Esophagus muscularis mucosa (tissue), 4 donors: ENCODE data around the gene TBC1D17. TPM values are rescaled to one million over a fixed set of nuclear protein-coding genes. Genes with fewer than 3 reads are reported as not detected.
"Not testable (repeated sequence)": the region's sequence is repeated elsewhere in the genome, so short reads cannot be mapped to it uniquely, and the experiment has no call there.

ENCODE experiments used
- DNase-seq: peaks from one replicate; pipeline ENCODE4 v3.0.0-alpha.2; 2017; ENCODE audit errors: extremely low spot score
- H3K27ac ChIP-seq, 4 donors: fragments of 200-600 bp; sonication (generic); replicated peaks in 1 of 4; 1 replicate in 3 of 4; 2 replicates in 1 of 4; pipeline ENCODE4 v1.5.1; 2016 to 2019; ENCODE audit warnings: mild to moderate bottlenecking in 1 of 4
- H3K27me3 ChIP-seq, 4 donors: fragments of 200-600 bp; sonication (generic); one replicate each; pipeline versions ENCODE4 v1.5.1 to v1.6.0; 2016 to 2019
- H3K36me3 ChIP-seq, 4 donors: fragments of 200-600 bp; sonication (generic); one replicate each; pipeline ENCODE4 v1.5.1; 2016 to 2019
- H3K4me1 ChIP-seq, 4 donors: fragments of 200-600 bp; sonication (generic); one replicate each; pipeline ENCODE4 v1.5.1; 2016 to 2019
- H3K4me3 ChIP-seq, 4 donors: fragments of 200-600 bp; sonication (generic); 1 replicate in 2 of 4; 2 replicates in 2 of 4; pipeline ENCODE4 v1.5.1; 2016 to 2019; ENCODE audit warnings: mild to moderate bottlenecking in 4 of 4, moderate library complexity in 1 of 4
- H3K9me3 ChIP-seq, 4 donors: fragments of 200-600 bp; sonication (generic); 1 replicate in 3 of 4; 2 replicates in 1 of 4; pipeline ENCODE4 v1.5.1; 2016 to 2019
- CTCF ChIP-seq, 3 experiments: fragments of 200-600 bp in 2 of 3; fragments of 450-650 bp in 1 of 3; sonication (generic) in 2 of 3; IDR thresholded peaks; one replicate each; pipeline ENCODE4 v1.5.1; 2017 to 2019; ENCODE audit warnings: antibody characterized with exemption in 3 of 3, mild to moderate bottlenecking in 2 of 3, moderate library complexity in 1 of 3
- EP300 ChIP-seq: sonication (generic); formaldehyde crosslinking; IDR thresholded peaks from one replicate; pipeline ENCODE4 v1.6.1; 2017; ENCODE audit warnings: antibody characterized with exemption
- POLR2A ChIP-seq: fragments of 450-650 bp; IDR thresholded peaks from one replicate; pipeline ENCODE4 v1.6.1; 2017; ENCODE audit warnings: antibody characterized with exemption, moderate library complexity, mild to moderate bottlenecking, low read depth
- POLR2AphosphoS5 ChIP-seq, 2 donors: sonication (generic); formaldehyde crosslinking; IDR thresholded peaks; one replicate each; pipeline ENCODE4 v1.6.1; 2017; ENCODE audit warnings: antibody characterized with exemption in 2 of 2
- WGBS: methylation state at CpG from one replicate; pipeline ENCODE4 v1.1.5; 2018; 5-methylcytosine and 5-hydroxymethylcytosine counted together
- intact Hi-C: fragments of 100-400 bp; cut with DNase I; formaldehyde crosslinking; loops from one replicate; pipeline ENCODE4 v1.15.1; 2023
- total RNA-seq, 4 donors: library from RNA; depleted of rRNA; stranded (reverse); fragments of >200 nt; gene quantifications; one replicate each; pipeline versions ENCODE4 v1.1.0 to v1.2.1, GENCODE V29; 2016

The TBC1D17 gene
- total RNA-seq, 4 donors from 2014 or later, result 35.1 to 60.9 (median 44.0) TPM

- H3K27me3 ChIP-seq, result no peaks in the 10 kb centered on the region
- H3K27ac ChIP-seq, result peak overlapping the region in 1 of 4 donors; percentile 11
- no peak overlapping the region for H3K4me3 ChIP-seq
- TF ChIP-seq POLR2A, result no peak
- TF ChIP-seq POLR2AphosphoS5 (IDR thresholded peaks at IDR 0.05), result no peak
- TF ChIP-seq CTCF (IDR thresholded peaks at IDR 0.05), result no peak
- TF ChIP-seq EP300, result no peak
- no peak for DNase-seq
- H3K4me1 ChIP-seq, result peaks cover 17 to 62% (median 38%) of the 10 kb centered on the region in 4 donors
- intact Hi-C loops, result no loop called here
- no peaks in the 10 kb centered on the region for H3K9me3 ChIP-seq
- 79% methylated on average over 22 of the region's 25 CpGs for WGBS
- peaks cover 5 to 76% (median 61%) of the 10 kb centered on the region in 4 donors for H3K36me3 ChIP-seq
Measured at GRCh38 chr19:49924004-49924880, 46.7 kb downstream of the TBC1D17 start.

GRCh38 chr19:49924881-49925210 lies 47.3 kb downstream of the TBC1D17 start:
- DNase-seq, H3K4me3 ChIP-seq, H3K9me3 ChIP-seq, intact Hi-C loops, H3K27me3 ChIP-seq: not testable (repeated sequence)
- peaks cover 17 to 64% (median 40%) of the 10 kb centered on the region in 4 donors for H3K4me1 ChIP-seq
- H3K27ac ChIP-seq, result peak overlapping the region in 1 of 4 donors; percentile 11
- H3K36me3 ChIP-seq, result peaks cover 5 to 76% (median 60%) of the 10 kb centered on the region in 4 donors
- 93% methylated on average over 13 of the region's 13 CpGs for WGBS

- Histone ChIP-seq H3K4me1 (peaks cover 20 to 70% (median 46%) of the 10 kb centered on the region in 4 donors), H3K27me3 (no peaks in the 10 kb centered on the region), H3K27ac (no peak overlapping the region), H3K4me3 (no peak overlapping the region), H3K36me3 (peaks cover 5 to 71% (median 57%) of the 10 kb centered on the region in 4 donors), H3K9me3 (no peaks in the 10 kb centered on the region)
- intact Hi-C loops, result no loop called here
- no peak for DNase-seq
- TF ChIP-seq POLR2AphosphoS5 (IDR thresholded peaks at IDR 0.05), result no peak
- no peak for TF ChIP-seq CTCF (IDR thresholded peaks at IDR 0.05)
- TF ChIP-seq EP300, result no peak
- TF ChIP-seq POLR2A, result no peak
- 92% methylated on average over 5 of the region's 5 CpGs for WGBS
Measured at GRCh38 chr19:49925486-49925885, 48.0 kb downstream of the TBC1D17 start.

- intact Hi-C loops, result no loop called here
- H3K4me1 ChIP-seq, result peaks cover 20 to 74% (median 50%) of the 10 kb centered on the region in 4 donors
- TF ChIP-seq POLR2A, result no peak
- TF ChIP-seq CTCF (IDR thresholded peaks at IDR 0.05), result no peak
- no peak for TF ChIP-seq EP300
- H3K4me3 ChIP-seq, result no peak overlapping the region
- H3K27ac ChIP-seq, result no peak overlapping the region
- no peaks in the 10 kb centered on the region for H3K9me3 ChIP-seq
- no peak for DNase-seq
- H3K27me3 ChIP-seq, result no peaks in the 10 kb centered on the region
- H3K36me3 ChIP-seq, result peaks cover 5 to 61% (median 48%) of the 10 kb centered on the region in 4 donors
- WGBS, result 92% methylated on average over 10 of the region's 10 CpGs
Measured at GRCh38 chr19:49926515-49926914, 49.0 kb downstream of the TBC1D17 start.

- peak overlapping the region; percentile 7 to 94 (median 90) for H3K27ac ChIP-seq
- no peak for DNase-seq
- H3K9me3 ChIP-seq, result no peaks in the 10 kb centered on the region
- peak overlapping the region; percentile 71 to 90 (median 84) for H3K4me3 ChIP-seq
- H3K4me1 ChIP-seq, result peaks cover 20 to 67% (median 50%) of the 10 kb centered on the region in 4 donors
- 80% methylated on average over 14 of the region's 14 CpGs for WGBS
- H3K36me3 ChIP-seq, result peaks cover 0 to 54% (median 45%) of the 10 kb centered on the region in 4 donors
- intact Hi-C loops, result no loop called here
- TF ChIP-seq EP300 (no peak), CTCF (IDR thresholded peaks at IDR 0.05) (no peak), POLR2AphosphoS5 (IDR thresholded peaks at IDR 0.05) (no peak), POLR2A (no peak)
- H3K27me3 ChIP-seq, result no peaks in the 10 kb centered on the region
Measured at GRCh38 chr19:49927526-49928264, 50.2 kb downstream of the TBC1D17 start.
